H1 (cell line): Measurements from ENCODE around the gene RABEPK. TPM values are rescaled to one million over a fixed set of nuclear protein-coding genes. Genes with fewer than 3 reads are reported as not detected.

Experiments
- ATF3 ChIP-seq: IDR thresholded peaks from 2 replicates; pipeline ENCODE4 v1.6.1; 2011; ENCODE audit warnings: low read depth, mild to moderate bottlenecking, low read length; ENCODE audit not compliant: insufficient read depth
- CHD7 ChIP-seq: fragments of 300-600 bp; sonication (generic); IDR thresholded peaks from 2 replicates; pipeline ENCODE4 v1.7.1; 2012; ENCODE audit warnings: low read length, moderate library complexity, mild to moderate bottlenecking, inconsistent platforms; ENCODE audit not compliant: insufficient replicate concordance
- JUN ChIP-seq: IDR thresholded peaks from 2 replicates; pipeline ENCODE4 v1.6.1; 2011; ENCODE audit warnings: low read depth, mild to moderate bottlenecking, improper control_type of control experiment, low read length
- KDM1A ChIP-seq: fragments of 200-600, 300-600 bp; sonication (generic); IDR thresholded peaks from 2 replicates; pipeline ENCODE4 v1.7.1; 2016; ENCODE audit warnings: mild to moderate bottlenecking, low read length, borderline replicate concordance
- RFX5 ChIP-seq: IDR thresholded peaks from 2 replicates; pipeline ENCODE4 v1.6.1; 2011; ENCODE audit warnings: low read depth, low read length, improper control_type of control experiment, borderline replicate concordance
- SIN3A ChIP-seq, 2 experiments: IDR thresholded peaks in 1 of 2; conservative IDR thresholded peaks in 1 of 2; 2 replicates each; pipeline ENCODE4 v1.6.1; 2011 to 2012; ENCODE audit warnings: low read length in 2 of 2, improper control_type of control experiment in 1 of 2, low read depth in 1 of 2, mild to moderate bottlenecking in 1 of 2
- polyA plus RNA-seq, 7 experiments: library from polyadenylated mRNA; depleted of rRNA in 3 of 7; stranded (reverse) in 5 of 7; unstranded in 2 of 7; fragments of >200 nt in 5 of 7; fragments of 200-250 nt in 2 of 7; gene quantifications; 1 replicate in 5 of 7; 2 replicates in 1 of 7; 4 replicates in 1 of 7; pipeline versions ENCODE4 v1.2.1 to v1.2.3, GENCODE V29; 2011 to 2013; ENCODE audit warnings: missing spikeins in 2 of 7, mixed read lengths in 2 of 7
- total RNA-seq: library from RNA; stranded (reverse); fragmentation: NEBNext Ultra II Directional; extraction: Animal tissue kit (Norgen Biotek cat#: 25700); gene quantifications from 2 replicates; pipeline ENCODE4 v1.2.1, GENCODE V29; 2021

Gene RABEPK
- total and polyA plus RNA-seq, 2 of the 8 experiments (the other 6 are each of a cell fraction or from before 2014, with no cell fraction given) = 26.3 to 34.3 TPM

- TF ChIP-seq CHD7 (no peak), ATF3 (no peak), KDM1A (no peak), JUN (no peak), RFX5 (no peak), SIN3A (conservative IDR thresholded peaks at IDR 0.05 in 1 of 2, IDR thresholded peaks at IDR 0.05 in 1 of 2; ENCODE audit: low read depth in 1 of 2, low read length in 2 of 2) (no peak)
- TF ChIP-seq, all 59 proteins: peak for 0
These were observed 60.2 kb downstream of the RABEPK start (continued) for GRCh38 chr9:125260561-125260960.
